Stimulated activated CD4-positive, alpha-beta T cell treated with anti-CD3 and anti-CD28 coated beads, Interleukin-15, amount 100 ng/mL, for 48 hours (primary cell): Measurements from ENCODE around the gene SPATA19.
"Not testable (repeated sequence)": the region's sequence is repeated elsewhere in the genome, so short reads cannot be mapped to it uniquely, and the experiment has no call there.

Experiments used
- DNase-seq, 2 donors: peaks; one replicate each; pipeline ENCODE4 v3.0.0-alpha.2; 2020; ENCODE audit warnings: low read depth in 2 of 2

The SPATA19 gene

GRCh38 chr11:133845413-133845812, at the start of gene SPATA19:
SPATA19 (minus strand) TSS chr11:133845513; CDS start chr11:133845446, 67 bp downstream.
- DNase-seq = no peak

- DNase-seq = no peak
Observed at GRCh38 chr11:133895061-133895479, 49.8 kb upstream of the SPATA19 start.

GRCh38 chr11:133893381-133893780, 48.1 kb upstream of the SPATA19 start:
- no peak for DNase-seq

GRCh38 chr11:133892584-133893380, 47.5 kb upstream of the SPATA19 start:
- no peak for DNase-seq

- DNase-seq = no peak
Observed at GRCh38 chr11:133892126-133892525, 46.8 kb upstream of the SPATA19 start.

- DNase-seq = no peak
Observed at GRCh38 chr11:133889893-133890292, 44.6 kb upstream of the SPATA19 start.

- DNase-seq = no peak
Observed at GRCh38 chr11:133889188-133889587, 43.9 kb upstream of the SPATA19 start.

GRCh38 chr11:133887692-133888332, 42.5 kb upstream of the SPATA19 start:
- no peak for DNase-seq

- no peak for DNase-seq
Observed at GRCh38 chr11:133886029-133886428, 40.7 kb upstream of the SPATA19 start.

- no peak for DNase-seq
Observed at GRCh38 chr11:133872160-133872559, 26.8 kb upstream of the SPATA19 start.

- DNase-seq = no peak
Observed at GRCh38 chr11:133867456-133867855, 22.1 kb upstream of the SPATA19 start.

GRCh38 chr11:133865466-133865865, 20.2 kb upstream of the SPATA19 start:
- DNase-seq = no peak

GRCh38 chr11:133864756-133865155, 19.4 kb upstream of the SPATA19 start:
- no peak for DNase-seq

- no peak for DNase-seq
Observed at GRCh38 chr11:133860151-133860550, 14.8 kb upstream of the SPATA19 start.

GRCh38 chr11:133854330-133854960, 9.1 kb upstream of the SPATA19 start:
- DNase-seq = not testable (repeated sequence)

- no peak for DNase-seq
Observed at GRCh38 chr11:133844217-133844616, 1.1 kb downstream of the SPATA19 start.

GRCh38 chr11:133843454-133843987, 1.8 kb downstream of the SPATA19 start:
- DNase-seq = no peak

- DNase-seq = no peak
Observed at GRCh38 chr11:133842730-133843129, 2.6 kb downstream of the SPATA19 start.

- no peak for DNase-seq
Observed at GRCh38 chr11:133842053-133842452, 3.3 kb downstream of the SPATA19 start.

GRCh38 chr11:133841279-133842043, 3.9 kb downstream of the SPATA19 start:
- no peak for DNase-seq

- no peak for DNase-seq
Observed at GRCh38 chr11:133840479-133840941, 4.8 kb downstream of the SPATA19 start.
